ENCODE measurements around the gene PRKAG2. TPM values are rescaled to one million over a fixed set of nuclear protein-coding genes. Genes with fewer than 3 reads are reported as not detected.

PRKAG2 gene
- polyA plus RNA-seq, 3 donors: 29.2 to 59.8 (median 30.9) TPM

DNA sequence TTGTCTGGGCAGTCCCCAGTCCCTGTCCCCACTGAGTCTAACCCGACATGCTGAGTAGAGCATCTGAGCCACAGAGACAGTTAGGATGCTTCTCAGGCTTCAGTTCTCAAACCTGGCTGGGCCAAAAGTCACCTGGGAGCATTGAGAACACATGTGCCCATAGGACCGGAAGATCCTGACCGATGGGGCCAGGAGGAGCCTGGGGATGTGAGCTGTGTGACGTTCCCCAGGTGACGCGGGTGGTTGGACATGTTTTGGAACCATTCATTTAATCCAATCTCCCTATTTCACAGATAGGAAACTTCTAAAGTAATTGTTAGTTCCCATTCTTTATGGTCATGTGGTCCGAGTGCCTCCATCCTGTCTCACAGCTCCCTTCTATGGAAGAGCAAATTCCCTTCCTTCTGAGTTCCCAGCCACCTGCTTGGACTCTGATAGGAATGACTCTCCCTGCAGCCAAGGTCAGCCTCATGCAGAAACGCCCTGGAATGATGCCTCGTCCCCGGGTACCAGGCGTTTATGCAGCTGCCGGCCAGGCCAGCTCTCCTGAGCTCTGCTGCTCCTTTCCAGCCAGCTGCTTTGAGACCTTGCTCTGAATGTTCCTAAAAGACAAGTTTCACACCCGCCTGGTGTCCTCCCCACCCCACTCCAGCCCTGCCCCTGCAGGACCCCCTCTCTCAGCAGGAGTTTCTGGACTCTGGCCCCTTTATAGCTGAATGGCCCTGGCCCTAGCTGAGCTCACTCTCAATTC is 190.7 kb downstream of the PRKAG2 start:
- Histone ChIP-seq H3K79me2 (ENCODE audit: insufficient read depth, low read length) (no peaks in the 10 kb centered on the region), H3K4me1 (ENCODE audit: control insufficient read depth in 1 of 2, insufficient read depth in 2 of 2, low read length in 2 of 2) (no peaks in the 10 kb centered on the region), H3K4me2 (replicated peaks; ENCODE audit: extremely low read depth, low read length, poor library complexity, severe bottlenecking) (no peak overlapping the region), H3K9ac (ENCODE audit: insufficient read depth, low read length, poor library complexity, severe bottlenecking) (no peak overlapping the region), H3K4me3 (replicated peaks in 1 of 3; ENCODE audit: low read depth in 2 of 3, low read length in 3 of 3) (no peak overlapping the region), H3K36me3 (replicated peaks in 1 of 2; ENCODE audit: control insufficient read depth in 1 of 2, insufficient read depth in 2 of 2, low read length in 2 of 2) (peaks cover 2 to 49% of the 10 kb centered on the region in 2 donors), H3K27ac (ENCODE audit: low read depth in 1 of 2, low read length in 2 of 2) (no peak overlapping the region), H3K9me3 (replicated peaks in 1 of 2; ENCODE audit: control insufficient read depth in 1 of 2, insufficient read depth in 1 of 2, low read length in 2 of 2) (no peaks in the 10 kb centered on the region), H2AFZ (ENCODE audit: insufficient read depth, low read depth, low read length, poor library complexity, severe bottlenecking) (no peak overlapping the region), H4K20me1 (ENCODE audit: insufficient read depth, low read length) (peaks cover 100% of the 10 kb centered on the region), H3K27me3 (ENCODE audit: control insufficient read depth in 2 of 2, insufficient read depth in 2 of 2, low read length in 2 of 2) (no peaks in the 10 kb centered on the region)
- H3K36me3 Mint-ChIP-seq: peaks cover 22 to 33% of the 10 kb centered on the region in 2 donors
- no peaks in the 10 kb centered on the region for H3K9me3 Mint-ChIP-seq
- H3K4me1 Mint-ChIP-seq: peaks cover 5% of the 10 kb centered on the region
- H3K4me3 Mint-ChIP-seq: no peak overlapping the region
- over 99% methylated on average over 8 of the region's 13 CpGs for WGBS (ENCODE audit: insufficient coverage)
- TF ChIP-seq, protein P1, sequence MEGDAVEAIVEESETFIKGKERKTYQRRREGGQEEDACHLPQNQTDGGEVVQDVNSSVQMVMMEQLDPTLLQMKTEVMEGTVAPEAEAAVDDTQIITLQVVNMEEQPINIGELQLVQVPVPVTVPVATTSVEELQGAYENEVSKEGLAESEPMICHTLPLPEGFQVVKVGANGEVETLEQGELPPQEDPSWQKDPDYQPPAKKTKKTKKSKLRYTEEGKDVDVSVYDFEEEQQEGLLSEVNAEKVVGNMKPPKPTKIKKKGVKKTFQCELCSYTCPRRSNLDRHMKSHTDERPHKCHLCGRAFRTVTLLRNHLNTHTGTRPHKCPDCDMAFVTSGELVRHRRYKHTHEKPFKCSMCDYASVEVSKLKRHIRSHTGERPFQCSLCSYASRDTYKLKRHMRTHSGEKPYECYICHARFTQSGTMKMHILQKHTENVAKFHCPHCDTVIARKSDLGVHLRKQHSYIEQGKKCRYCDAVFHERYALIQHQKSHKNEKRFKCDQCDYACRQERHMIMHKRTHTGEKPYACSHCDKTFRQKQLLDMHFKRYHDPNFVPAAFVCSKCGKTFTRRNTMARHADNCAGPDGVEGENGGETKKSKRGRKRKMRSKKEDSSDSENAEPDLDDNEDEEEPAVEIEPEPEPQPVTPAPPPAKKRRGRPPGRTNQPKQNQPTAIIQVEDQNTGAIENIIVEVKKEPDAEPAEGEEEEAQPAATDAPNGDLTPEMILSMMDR (IDR thresholded peaks at IDR 0.05): no peak
- intact Hi-C loops (cut with micrococcal nuclease): no loop called here
- H3K27me3 Mint-ChIP-seq (ENCODE audit: low read depth in 3 of 3): peaks cover 0 to 1% (median 0%) of the 10 kb centered on the region in 3 donors
- DNase-seq: no peak
- peak overlapping the region in 2 of 7 donors; percentile 31 to 64 for H3K27ac Mint-ChIP-seq

DNA sequence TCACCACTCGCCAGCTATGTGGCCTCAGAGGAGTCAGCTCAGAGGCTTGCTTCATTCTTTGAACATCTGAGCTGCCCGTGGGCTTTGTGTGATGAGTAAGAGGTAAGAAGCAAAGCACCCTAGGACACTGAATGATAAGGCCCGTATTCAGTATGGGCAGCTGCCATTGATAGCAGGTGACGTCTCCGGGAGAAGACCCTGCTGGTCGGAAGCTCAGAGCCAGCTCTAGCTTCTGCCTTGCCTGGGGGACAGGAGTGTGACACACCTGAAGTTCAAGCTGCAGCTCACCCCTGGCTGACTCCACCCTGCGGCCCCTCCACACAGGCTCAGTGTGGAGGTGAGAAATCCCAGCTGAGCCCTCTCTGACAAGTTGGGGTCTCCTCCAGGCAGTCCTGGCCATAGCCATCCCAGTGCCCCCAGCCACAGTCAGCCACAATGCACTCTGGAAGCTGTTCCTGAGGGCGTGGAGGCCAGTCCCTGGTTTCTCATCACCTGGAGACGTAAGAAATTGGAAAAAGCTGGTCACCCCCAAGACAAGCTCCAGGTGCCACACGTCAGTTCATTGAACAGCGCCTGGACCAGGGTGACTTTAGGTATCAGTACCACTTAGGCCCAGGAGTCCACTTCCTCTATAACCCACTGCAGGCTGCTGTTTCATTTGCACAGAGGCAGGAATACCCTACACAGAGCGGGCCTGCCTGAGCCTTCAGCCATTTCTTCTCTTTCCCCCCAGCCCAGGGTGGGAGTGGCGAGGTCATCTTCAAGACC is 192.3 kb downstream of the PRKAG2 start:
- H3K36me3 Mint-ChIP-seq: peaks cover 24 to 39% of the 10 kb centered on the region in 2 donors

More for the DNA sequence above, 192.3 kb downstream of the PRKAG2 start:
- intact Hi-C loops (cut with micrococcal nuclease): no loop called here
- H3K27ac ChIP-seq (ENCODE audit: low read depth in 1 of 2, low read length in 2 of 2): no peak overlapping the region
- peaks cover 8% of the 10 kb centered on the region for H3K4me1 Mint-ChIP-seq
- no peaks in the 10 kb centered on the region for H3K9me3 ChIP-seq (replicated peaks in 1 of 2; ENCODE audit: control insufficient read depth in 1 of 2, insufficient read depth in 1 of 2, low read length in 2 of 2)
- no peak overlapping the region for H3K9ac ChIP-seq (ENCODE audit: insufficient read depth, low read length, poor library complexity, severe bottlenecking)
- no peak for DNase-seq
- no peaks in the 10 kb centered on the region for H3K27me3 ChIP-seq (ENCODE audit: control insufficient read depth in 2 of 2, insufficient read depth in 2 of 2, low read length in 2 of 2)
- 98% methylated on average over 12 of the region's 13 CpGs for WGBS (ENCODE audit: insufficient coverage)
- no peaks in the 10 kb centered on the region for H3K9me3 Mint-ChIP-seq
- H3K79me2 ChIP-seq (ENCODE audit: insufficient read depth, low read length): no peaks in the 10 kb centered on the region
- peaks cover 0 to 50% of the 10 kb centered on the region in 2 donors for H3K36me3 ChIP-seq (replicated peaks in 1 of 2; ENCODE audit: control insufficient read depth in 1 of 2, insufficient read depth in 2 of 2, low read length in 2 of 2)
- peaks cover 100% of the 10 kb centered on the region for H4K20me1 ChIP-seq (ENCODE audit: insufficient read depth, low read length)
- no peak overlapping the region for H3K4me2 ChIP-seq (replicated peaks; ENCODE audit: extremely low read depth, low read length, poor library complexity, severe bottlenecking)
- peak overlapping the region in 2 of 7 donors; percentile 68 to 69 for H3K27ac Mint-ChIP-seq
- no peak overlapping the region for H2AFZ ChIP-seq (ENCODE audit: insufficient read depth, low read depth, low read length, poor library complexity, severe bottlenecking)
- no peak overlapping the region for H3K4me3 ChIP-seq (replicated peaks in 1 of 3; ENCODE audit: low read depth in 2 of 3, low read length in 3 of 3)
- TF ChIP-seq, protein P1 (IDR thresholded peaks at IDR 0.05): no peak
- H3K4me1 ChIP-seq (ENCODE audit: control insufficient read depth in 1 of 2, insufficient read depth in 2 of 2, low read length in 2 of 2): no peaks in the 10 kb centered on the region
- no peak overlapping the region for H3K4me3 Mint-ChIP-seq
- peaks cover 0 to 1% (median 0%) of the 10 kb centered on the region in 3 donors for H3K27me3 Mint-ChIP-seq (ENCODE audit: low read depth in 3 of 3)
